C4-2B (cell line): ENCODE results near the gene LDHAL6A.

Source experiments
- ZFX ChIP-seq: fragments of 450-650 bp; IDR thresholded peaks from 2 replicates; pipeline ENCODE4 v1.6.1; 2017
- TF ChIP-seq, protein P1 (sequence below): fragments of 450-650 bp; conservative IDR thresholded peaks from 2 replicates; pipeline ENCODE4 v1.5.1; 2017; ENCODE audit warnings: mild to moderate bottlenecking

DNA sequence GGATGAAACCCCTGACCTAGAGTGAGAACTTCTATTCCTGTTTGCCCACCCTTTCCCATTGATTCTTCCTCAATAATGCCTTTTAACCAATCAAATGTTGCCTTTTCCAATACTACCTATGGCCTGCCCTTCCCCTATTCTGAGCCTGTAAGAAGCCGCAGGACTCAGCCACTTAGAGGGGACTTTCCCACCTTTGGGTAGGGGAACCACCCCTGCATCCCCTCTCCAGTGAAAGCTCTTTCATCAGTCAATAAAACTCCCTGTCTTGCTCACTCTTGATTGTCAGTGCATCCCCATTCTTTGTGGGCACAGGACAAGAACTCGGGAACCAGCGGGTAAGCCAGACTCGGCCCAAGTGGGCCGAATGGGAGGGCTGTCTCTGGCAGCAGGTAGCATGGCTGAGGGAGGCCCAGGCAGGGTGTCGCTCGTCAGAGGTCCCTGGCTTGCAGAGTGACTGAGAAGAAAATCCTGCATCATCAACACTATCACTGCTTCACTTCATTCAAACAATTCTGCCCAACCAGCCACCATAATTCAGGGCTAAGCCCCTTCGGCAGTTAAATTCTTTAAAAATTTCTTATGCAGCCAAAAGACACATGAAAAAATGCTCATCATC, 30.4 kb downstream of the LDHAL6A start:
- TF ChIP-seq, protein P1, sequence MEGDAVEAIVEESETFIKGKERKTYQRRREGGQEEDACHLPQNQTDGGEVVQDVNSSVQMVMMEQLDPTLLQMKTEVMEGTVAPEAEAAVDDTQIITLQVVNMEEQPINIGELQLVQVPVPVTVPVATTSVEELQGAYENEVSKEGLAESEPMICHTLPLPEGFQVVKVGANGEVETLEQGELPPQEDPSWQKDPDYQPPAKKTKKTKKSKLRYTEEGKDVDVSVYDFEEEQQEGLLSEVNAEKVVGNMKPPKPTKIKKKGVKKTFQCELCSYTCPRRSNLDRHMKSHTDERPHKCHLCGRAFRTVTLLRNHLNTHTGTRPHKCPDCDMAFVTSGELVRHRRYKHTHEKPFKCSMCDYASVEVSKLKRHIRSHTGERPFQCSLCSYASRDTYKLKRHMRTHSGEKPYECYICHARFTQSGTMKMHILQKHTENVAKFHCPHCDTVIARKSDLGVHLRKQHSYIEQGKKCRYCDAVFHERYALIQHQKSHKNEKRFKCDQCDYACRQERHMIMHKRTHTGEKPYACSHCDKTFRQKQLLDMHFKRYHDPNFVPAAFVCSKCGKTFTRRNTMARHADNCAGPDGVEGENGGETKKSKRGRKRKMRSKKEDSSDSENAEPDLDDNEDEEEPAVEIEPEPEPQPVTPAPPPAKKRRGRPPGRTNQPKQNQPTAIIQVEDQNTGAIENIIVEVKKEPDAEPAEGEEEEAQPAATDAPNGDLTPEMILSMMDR: no peak
- TF ChIP-seq ZFX: no peak
